Gastrocnemius medialis (tissue), 4 donors: ENCODE measurements around the gene ELF1.

ENCODE experiments used
- CTCF ChIP-seq, 5 experiments: fragments of 450-650 bp in 3 of 5; fragments of 200-600 bp in 2 of 5; sonication (generic) in 2 of 5; IDR thresholded peaks in 4 of 5; conservative IDR thresholded peaks in 1 of 5; 1 replicate in 4 of 5; 2 replicates in 1 of 5; pipeline ENCODE4 v1.5.1; 2016 to 2019; ENCODE audit warnings: antibody characterized with exemption in 5 of 5, mild to moderate bottlenecking in 3 of 5, moderate library complexity in 3 of 5
- POLR2A ChIP-seq, 2 donors: fragments of 450-650 bp; IDR thresholded peaks; one replicate each; pipeline ENCODE4 v1.6.1; 2017; ENCODE audit warnings: antibody characterized with exemption in 2 of 2, mild to moderate bottlenecking in 2 of 2, moderate library complexity in 2 of 2

GRCh38 chr13:41018602-41018948 is 541 bp downstream of the ELF1 start:
- no peak for TF ChIP-seq CTCF (IDR thresholded peaks at IDR 0.05 in 4 of 5, conservative IDR thresholded peaks at IDR 0.05 in 1 of 5)
- TF ChIP-seq POLR2A (IDR thresholded peaks at IDR 0.05) = no peak
